GM10266 (cell line): ENCODE results near the gene SND1.

Experiments used
- DNase-seq: peaks from one replicate; pipeline ENCODE4 v3.0.0; 2012; ENCODE audit errors: extremely low spot score
- CTCF ChIP-seq: IDR thresholded peaks from 2 replicates; pipeline ENCODE4 v1.5.1; 2012; ENCODE audit warnings: mild to moderate bottlenecking, low read depth; ENCODE audit not compliant: control insufficient read depth, insufficient read depth; ENCODE audit errors: missing control alignments

The SND1 gene

GRCh38 chr7:127702052-127702652, 50.2 kb downstream of the SND1 start:
- TF ChIP-seq CTCF = no peak
- no peak for DNase-seq

- DNase-seq = no peak
- no peak for TF ChIP-seq CTCF
These were observed 50.9 kb downstream of the SND1 start for GRCh38 chr7:127702938-127703337.

- TF ChIP-seq CTCF = no peak
- DNase-seq = no peak
These were observed 52.2 kb downstream of the SND1 start for GRCh38 chr7:127704211-127704610.

GRCh38 chr7:127705461-127705959, 53.5 kb downstream of the SND1 start:
- DNase-seq = no peak
- TF ChIP-seq CTCF = no peak

- TF ChIP-seq CTCF = no peak
- DNase-seq = no peak
These were observed 54.8 kb downstream of the SND1 start for GRCh38 chr7:127706766-127707165.

- TF ChIP-seq CTCF = no peak
- no peak for DNase-seq
These were observed 56.2 kb downstream of the SND1 start for GRCh38 chr7:127708201-127708600.

GRCh38 chr7:127708788-127709187, 56.8 kb downstream of the SND1 start:
- TF ChIP-seq CTCF = peak; percentile 53
- peak; percentile 33 for DNase-seq
